ENCODE results near the gene MBD1. TPM values are rescaled to one million over a fixed set of nuclear protein-coding genes. Genes with fewer than 3 reads are reported as not detected.

The MBD1 gene
- total and polyA plus RNA-seq, 10 of the 15 experiments (the other 5 are each of a cell fraction or from before 2014, with no cell fraction given), result 8.4 to 97.7 (median 59.9) TPM

- TF ChIP-seq E2F4 (IDR thresholded peaks at IDR 0.05; ENCODE audit: low read depth, low read length) (no peak), CBX5 (IDR thresholded peaks at IDR 0.05; ENCODE audit: low read depth) (no peak), E2F8 (IDR thresholded peaks at IDR 0.05; ENCODE audit: low read depth, partially characterized antibody) (no peak), BCL11A (IDR thresholded peaks at IDR 0.05; ENCODE audit: low read depth, low read length) (peak; percentile 94), SPI1 (IDR thresholded peaks at IDR 0.05; ENCODE audit: borderline replicate concordance, insufficient read depth, low read depth, low read length) (no peak), DPF2 (IDR thresholded peaks at IDR 0.05) (peak; percentile 89), EZH2 (IDR thresholded peaks at IDR 0.05; ENCODE audit: borderline replicate concordance, control insufficient read depth, low read depth, low read length) (no peak), SUZ12 (IDR thresholded peaks at IDR 0.05; ENCODE audit: unreplicated experiment) (no peak), CHD1 (IDR thresholded peaks at IDR 0.05; ENCODE audit: low read depth, low read length) (no peak; the same call in 1 of the 2 replicates), IKZF1 (conservative IDR thresholded peaks at IDR 0.05) (peak; percentile 82), STAT3 (IDR thresholded peaks at IDR 0.05; ENCODE audit: low read depth, low read length) (0 out of 2 replicates have a peak, but pooled peaks have one; percentile 45), SP1 (IDR thresholded peaks at IDR 0.05; ENCODE audit: low read depth, low read length) (peak; percentile 64), EGR1 (IDR thresholded peaks at IDR 0.05; ENCODE audit: borderline replicate concordance in 1 of 2, low read depth in 2 of 2, low read length in 2 of 2) (no peak), EED (IDR thresholded peaks at IDR 0.05; ENCODE audit: low read depth) (peak; percentile 73), CHD4 (IDR thresholded peaks at IDR 0.05) (0 out of 2 replicates have a peak, but pooled peaks have one; percentile 31), POLR2AphosphoS5 (IDR thresholded peaks at IDR 0.05; ENCODE audit: low read length) (no peak), ZNF207 (IDR thresholded peaks at IDR 0.05; ENCODE audit: borderline replicate concordance) (no peak), RAD51 (IDR thresholded peaks at IDR 0.05) (no peak; the same call in 1 of the 2 replicates), SREBF1 (IDR thresholded peaks at IDR 0.05; ENCODE audit: low read length) (peak; percentile 43; the same call in 1 of the 2 replicates), ZNF274 (IDR thresholded peaks at IDR 0.05; ENCODE audit: insufficient read depth, insufficient read length) (no peak), RFX5 (IDR thresholded peaks at IDR 0.05; ENCODE audit: low read depth, low read length) (no peak; the same call in 1 of the 2 replicates), LARP7 (IDR thresholded peaks at IDR 0.05) (no peak; the same call in 1 of the 2 replicates)
- TF ChIP-seq, protein P1, sequence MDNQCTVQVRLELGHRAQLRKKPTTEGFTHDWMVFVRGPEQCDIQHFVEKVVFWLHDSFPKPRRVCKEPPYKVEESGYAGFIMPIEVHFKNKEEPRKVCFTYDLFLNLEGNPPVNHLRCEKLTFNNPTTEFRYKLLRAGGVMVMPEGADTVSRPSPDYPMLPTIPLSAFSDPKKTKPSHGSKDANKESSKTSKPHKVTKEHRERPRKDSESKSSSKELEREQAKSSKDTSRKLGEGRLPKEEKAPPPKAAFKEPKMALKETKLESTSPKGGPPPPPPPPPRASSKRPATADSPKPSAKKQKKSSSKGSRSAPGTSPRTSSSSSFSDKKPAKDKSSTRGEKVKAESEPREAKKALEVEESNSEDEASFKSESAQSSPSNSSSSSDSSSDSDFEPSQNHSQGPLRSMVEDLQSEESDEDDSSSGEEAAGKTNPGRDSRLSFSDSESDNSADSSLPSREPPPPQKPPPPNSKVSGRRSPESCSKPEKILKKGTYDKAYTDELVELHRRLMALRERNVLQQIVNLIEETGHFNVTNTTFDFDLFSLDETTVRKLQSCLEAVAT (IDR thresholded peaks at IDR 0.05), result peak; percentile 87
Observed at GRCh38 chr18:50315100-50315871, 34.0 kb upstream of the MBD1 start (continued).

Data from GM12878 (cell line).